NCI-H345 treated with DMSO at 0.1 percent for 48 hours (cell line): ENCODE measurements around the gene IL13.

ENCODE experiments used
- DNase-seq: peaks from one replicate; lab custom pipeline; 2025; ENCODE audit not compliant: unreplicated experiment; lab: John Stamatoyannopoulos, UW

Gene IL13

GRCh38 chr5:132655821-132656773, 1.9 kb upstream of the IL13 start:
- no peak for DNase-seq

GRCh38 chr5:132656774-132657355, 1.1 kb upstream of the IL13 start:
- DNase-seq = no peak

- DNase-seq = no peak
These were observed 669 bp downstream of the IL13 start for GRCh38 chr5:132658381-132659302.

DNA sequence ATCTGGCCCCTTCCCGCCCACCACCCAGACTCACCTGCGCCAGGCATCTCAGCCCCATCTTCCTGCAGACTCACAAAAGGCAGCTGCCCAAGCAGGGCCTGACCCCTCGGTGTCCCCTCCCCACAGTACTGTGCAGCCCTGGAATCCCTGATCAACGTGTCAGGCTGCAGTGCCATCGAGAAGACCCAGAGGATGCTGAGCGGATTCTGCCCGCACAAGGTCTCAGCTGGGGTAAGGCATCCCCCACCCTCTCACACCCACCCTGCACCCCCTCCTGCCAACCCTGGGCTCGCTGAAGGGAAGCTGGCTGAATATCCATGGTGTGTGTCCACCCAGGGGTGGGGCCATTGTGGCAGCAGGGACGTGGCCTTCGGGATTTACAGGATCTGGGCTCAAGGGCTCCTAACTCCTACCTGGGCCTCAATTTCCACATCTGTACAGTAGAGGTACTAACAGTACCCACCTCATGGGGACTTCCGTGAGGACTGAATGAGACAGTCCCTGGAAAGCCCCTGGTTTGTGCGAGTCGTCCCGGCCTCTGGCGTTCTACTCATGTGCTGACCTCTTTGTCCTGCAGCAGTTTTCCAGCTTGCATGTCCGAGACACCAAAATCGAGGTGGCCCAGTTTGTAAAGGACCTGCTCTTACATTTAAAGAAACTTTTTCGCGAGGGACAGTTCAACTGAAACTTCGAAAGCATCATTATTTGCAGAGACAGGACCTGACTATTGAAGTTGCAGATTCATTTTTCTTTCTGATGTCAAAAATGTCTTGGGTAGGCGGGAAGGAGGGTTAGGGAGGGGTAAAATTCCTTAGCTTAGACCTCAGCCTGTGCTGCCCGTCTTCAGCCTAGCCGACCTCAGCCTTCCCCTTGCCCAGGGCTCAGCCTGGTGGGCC, 1.9 kb downstream of the IL13 start:
- DNase-seq = no peak

- no peak for DNase-seq
These were observed 3.4 kb downstream of the IL13 start for GRCh38 chr5:132661231-132662003.

DNA sequence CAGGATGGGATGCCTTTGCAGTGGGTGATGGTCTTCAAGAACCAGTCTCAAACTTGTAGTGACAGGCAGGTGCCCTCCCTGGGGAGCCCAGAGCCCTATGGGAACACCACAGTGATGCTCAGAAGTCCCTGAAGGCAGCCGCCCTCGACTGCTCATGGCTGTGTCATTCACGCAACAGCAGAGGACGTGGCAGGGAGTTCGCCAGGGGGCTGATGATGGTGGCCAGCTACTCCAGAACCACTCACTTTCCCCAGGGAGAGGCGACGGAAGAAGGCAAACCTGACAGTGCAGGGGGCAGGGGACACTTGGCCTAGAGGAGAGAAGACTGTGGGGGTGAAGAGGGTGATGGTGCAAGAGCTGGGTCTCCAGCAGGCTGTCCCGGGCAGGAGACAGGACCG, 4.0 kb downstream of the IL13 start:
- DNase-seq = no peak

GRCh38 chr5:132662925-132663770, 5.2 kb downstream of the IL13 start:
- DNase-seq = no peak

- no peak for DNase-seq
These were observed 6.1 kb downstream of the IL13 start for GRCh38 chr5:132663771-132664695.

- DNase-seq = no peak
These were observed 6.8 kb downstream of the IL13 start for GRCh38 chr5:132664696-132665209.

GRCh38 chr5:132665574-132666080, 7.7 kb downstream of the IL13 start:
- no peak for DNase-seq

- no peak for DNase-seq
These were observed 8.5 kb downstream of the IL13 start for GRCh38 chr5:132666310-132667123.

GRCh38 chr5:132667309-132667708, 9.3 kb downstream of the IL13 start:
- no peak for DNase-seq

DNA sequence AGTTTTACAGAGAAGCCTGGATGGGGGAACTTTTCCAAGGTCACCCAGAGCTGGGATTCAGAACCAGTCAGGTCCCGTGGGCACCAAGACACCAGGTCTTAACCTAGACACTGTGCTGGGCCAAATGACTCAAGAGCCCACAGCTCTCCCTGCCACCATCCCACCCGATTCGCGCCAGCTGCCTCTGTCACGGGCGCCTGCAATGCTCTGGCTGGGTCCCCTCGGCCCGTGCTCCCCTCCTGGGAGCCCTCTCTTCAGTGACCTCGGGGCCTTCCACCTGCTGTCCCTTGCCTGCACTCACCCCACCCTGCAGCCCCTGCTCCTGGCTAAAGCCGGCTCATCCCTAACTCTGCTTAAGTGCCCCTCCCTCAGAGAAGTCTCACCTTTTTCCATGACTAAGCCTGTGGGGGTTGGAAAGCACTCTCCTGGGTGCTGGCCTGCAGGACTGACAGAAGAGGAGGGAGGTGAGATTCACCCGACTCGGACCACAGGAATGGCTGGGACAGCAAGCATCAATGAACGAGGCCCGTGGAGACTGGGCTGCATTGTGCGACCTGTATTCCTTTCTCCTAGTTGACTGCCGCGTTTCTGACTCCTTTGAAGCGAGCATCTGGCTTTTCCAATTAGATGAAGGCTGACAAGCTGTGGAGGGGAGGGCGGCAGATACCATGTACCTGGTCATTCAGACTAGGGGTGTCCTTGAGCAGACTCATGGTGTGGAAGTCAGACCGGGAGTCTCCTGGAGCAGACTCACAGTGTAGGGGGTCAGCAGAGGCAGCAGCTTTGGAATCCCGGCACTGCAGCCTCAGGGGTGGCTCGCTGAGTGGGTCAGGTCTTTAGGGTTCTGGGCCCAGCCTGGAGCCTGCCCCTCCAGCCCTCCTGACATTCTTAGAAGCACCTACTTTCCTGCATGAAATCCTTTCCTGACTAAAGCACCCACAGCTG, 10.1 kb downstream of the IL13 start:
- DNase-seq = no peak

DNA sequence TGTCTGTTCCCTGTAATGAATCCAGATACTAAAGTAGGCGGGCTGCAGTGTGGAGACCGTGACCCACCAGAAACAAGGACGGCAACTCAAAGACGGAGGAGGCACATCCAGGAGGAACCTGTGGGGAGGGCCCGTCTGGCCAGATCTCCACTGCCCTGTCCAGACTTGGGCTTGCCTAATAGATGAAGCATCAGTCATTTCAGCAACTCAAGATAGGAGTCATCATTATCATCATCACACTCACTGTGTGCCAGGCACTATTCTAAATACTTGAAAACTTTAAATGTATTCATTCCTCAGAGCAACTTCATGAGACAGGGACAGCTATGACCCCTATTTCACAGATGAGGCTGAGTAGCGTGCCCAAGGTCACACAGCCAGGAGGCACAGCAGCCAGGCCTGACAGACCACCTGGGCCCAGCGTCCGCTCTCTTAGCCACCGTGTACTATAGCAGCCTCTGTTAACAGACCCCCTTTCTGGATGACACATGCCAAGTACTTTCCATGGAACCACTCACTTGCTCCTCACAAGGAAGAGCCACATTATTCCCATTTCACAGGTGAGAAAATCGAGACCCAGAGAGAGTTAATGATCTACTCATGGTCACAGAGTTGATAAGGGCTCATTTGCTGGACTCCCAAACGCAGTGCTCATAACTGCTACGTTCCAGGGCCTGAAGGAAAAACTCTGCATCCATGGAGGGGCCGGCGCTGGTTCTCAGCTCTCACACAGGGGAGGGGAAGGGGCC, 10.9 kb downstream of the IL13 start:
- no peak for DNase-seq

- no peak for DNase-seq
These were observed 11.5 kb downstream of the IL13 start for GRCh38 chr5:132669455-132669820.
